LNCaP clone FGC (cell line): Measurements from ENCODE around the gene FAM53C.
"Not testable (repeated sequence)": the region's sequence is repeated elsewhere in the genome, so short reads cannot be mapped to it uniquely, and the experiment has no call there.

Experiments
- DNase-seq: peaks from one replicate; pipeline ENCODE4 v3.0.0-alpha.2; 2011; ENCODE audit warnings: low read depth
- H3K4me3 ChIP-seq: 2 replicates; pipeline ENCODE4 v1.5.1; 2011; ENCODE audit warnings: mild to moderate bottlenecking, low read depth, low read length, control low read depth
- CTCF ChIP-seq: IDR thresholded peaks from 2 replicates; pipeline ENCODE4 v1.5.1; 2012; ENCODE audit warnings: mild to moderate bottlenecking; ENCODE audit not compliant: control insufficient read depth, insufficient read depth; ENCODE audit errors: extremely low read depth

Gene FAM53C

GRCh38 chr5:138386290-138386689, 48.2 kb downstream of the FAM53C start:
- TF ChIP-seq CTCF, result no peak
- no peak for DNase-seq
- no peak overlapping the region for H3K4me3 ChIP-seq

DNA sequence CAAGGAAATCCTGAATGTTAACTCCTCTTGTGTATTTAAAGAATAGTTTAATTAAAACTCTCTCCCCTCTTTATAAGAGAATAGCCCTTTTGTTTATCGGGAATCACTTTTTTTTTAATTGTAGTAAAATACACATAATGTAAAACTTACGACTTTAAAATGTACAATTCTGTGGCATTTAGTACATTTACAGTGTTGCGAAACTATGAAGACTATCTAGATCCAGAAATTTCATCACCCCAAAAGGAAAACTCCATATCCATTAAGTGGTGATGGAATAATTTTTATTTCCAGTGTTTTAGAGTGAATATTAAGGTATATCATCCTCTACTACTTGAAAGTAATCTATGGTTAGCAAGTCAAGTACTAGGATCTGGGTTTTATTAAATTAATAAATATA, 51.3 kb downstream of the FAM53C start:
- no peak for DNase-seq
- H3K4me3 ChIP-seq, result no peak overlapping the region
- TF ChIP-seq CTCF, result no peak

DNA sequence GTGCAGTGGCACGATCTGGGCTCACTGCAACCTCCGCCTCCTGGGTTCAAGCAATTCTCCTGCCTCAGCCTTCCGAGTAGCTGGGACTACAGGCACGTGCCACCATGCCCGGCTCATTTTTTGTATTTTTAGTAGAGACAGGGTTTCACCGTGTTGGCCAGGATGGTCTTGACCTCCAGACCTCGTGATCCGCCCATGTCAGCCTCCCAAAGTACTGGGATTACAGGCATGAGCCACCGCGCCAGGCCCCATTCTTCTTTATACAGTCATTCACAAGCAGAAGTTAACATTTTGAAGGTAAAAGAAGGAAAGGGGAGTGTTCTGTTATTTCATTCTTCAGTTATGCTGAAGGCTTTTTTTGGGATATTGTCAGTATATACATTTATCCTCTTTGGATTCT, 51.8 kb downstream of the FAM53C start:
- not testable (repeated sequence) for DNase-seq, H3K4me3 ChIP-seq

DNA sequence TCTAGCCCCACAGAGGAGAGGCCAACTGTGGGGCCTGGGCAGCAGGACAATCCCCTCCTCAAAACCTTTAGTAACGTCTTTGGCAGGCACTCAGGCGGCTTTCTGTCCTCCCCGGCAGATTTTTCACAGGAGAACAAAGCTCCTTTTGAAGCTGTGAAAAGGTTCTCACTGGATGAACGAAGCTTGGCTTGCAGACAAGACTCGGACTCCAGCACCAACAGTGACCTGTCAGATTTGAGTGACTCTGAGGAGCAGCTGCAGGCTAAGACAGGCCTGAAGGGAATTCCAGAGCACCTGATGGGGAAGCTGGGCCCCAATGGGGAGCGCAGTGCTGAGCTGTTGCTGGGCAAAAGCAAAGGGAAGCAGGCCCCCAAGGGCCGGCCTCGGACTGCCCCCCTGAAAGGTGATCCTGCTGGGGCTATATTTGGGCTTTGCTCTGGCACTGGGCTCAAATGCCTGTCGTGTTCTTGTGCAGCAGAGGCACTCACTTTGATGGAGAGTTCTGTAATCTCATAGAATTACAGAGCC, 53.9 kb downstream of the FAM53C start:
- H3K4me3 ChIP-seq, result no peak overlapping the region
- TF ChIP-seq CTCF, result no peak
- DNase-seq, result no peak
